SK-N-MC (cell line): Measurements from ENCODE around the gene LUC7L3.

Source experiments
- EZH2 ChIP-seq: fragments of 200-600 bp; sonication (generic); IDR thresholded peaks from one replicate; pipeline ENCODE4 v1.6.1; 2017; ENCODE audit warnings: antibody characterized with exemption
- POLR2AphosphoS5 ChIP-seq: IDR thresholded peaks from 2 replicates; pipeline ENCODE4 v1.6.1; 2012; ENCODE audit warnings: mild to moderate bottlenecking, low read depth, low read length, borderline replicate concordance

DNA sequence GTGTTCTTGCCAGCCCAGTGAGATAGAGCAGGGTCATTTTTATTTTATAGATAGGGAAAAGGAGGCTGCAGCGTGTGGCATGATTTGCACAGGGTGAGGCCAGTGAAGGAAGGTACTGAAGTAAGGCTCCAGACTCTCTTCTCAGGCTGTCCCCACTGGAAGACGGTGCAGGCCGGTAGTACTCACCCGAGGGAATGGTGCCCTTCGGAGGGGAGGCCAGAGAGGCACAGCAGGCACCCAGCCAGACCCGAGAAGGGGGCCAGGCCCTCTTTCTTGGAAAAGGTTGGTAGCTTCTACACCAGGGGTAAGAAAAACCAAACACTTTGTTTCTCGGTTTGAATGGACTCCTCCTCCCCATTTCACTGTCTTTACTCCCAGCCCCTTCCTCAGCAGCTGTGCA is 47.6 kb downstream of the LUC7L3 start:
- TF ChIP-seq EZH2 (no peak), POLR2AphosphoS5 (no peak)
